GM12801 (cell line): ENCODE measurements around the gene ADM2.

ENCODE experiments used
- CTCF ChIP-seq: IDR thresholded peaks from one replicate; pipeline ENCODE4 v1.5.1; 2011; ENCODE audit warnings: control low read depth; ENCODE audit not compliant: insufficient read length; ENCODE audit errors: extremely low read depth

The ADM2 gene

GRCh38 chr22:50473088-50473487 is 8.3 kb upstream of the ADM2 start:
- TF ChIP-seq CTCF, result no peak

- TF ChIP-seq CTCF, result no peak
Measured at GRCh38 chr22:50473855-50474671, 7.3 kb upstream of the ADM2 start.

- no peak for TF ChIP-seq CTCF
Measured at GRCh38 chr22:50474710-50475651, 6.4 kb upstream of the ADM2 start, which contains the start of gene SBF1. Gene SBF1 (minus strand): TSS chr22:50475035. CDS start chr22:50474840, 195 bp downstream.

- no peak for TF ChIP-seq CTCF
Measured at GRCh38 chr22:50475652-50476002, 5.7 kb upstream of the ADM2 start.

GRCh38 chr22:50476868-50477267 is 4.5 kb upstream of the ADM2 start:
- TF ChIP-seq CTCF, result no peak

- no peak for TF ChIP-seq CTCF
Measured at GRCh38 chr22:50477923-50478322, 3.4 kb upstream of the ADM2 start.

- TF ChIP-seq CTCF, result no peak
Measured at GRCh38 chr22:50479721-50480120, 1.6 kb upstream of the ADM2 start.
